Caco-2 (cell line): Measurements from ENCODE around the gene TOP2B. TPM values are rescaled to one million over a fixed set of nuclear protein-coding genes. Genes with fewer than 3 reads are reported as not detected.

Experiments used
- BruUV-seq: library from RNA; stranded (reverse); fragments of 400-500 nt; replicated peaks from 2 replicates; lab custom pipeline; 2021; lab: Mats Ljungman, UMichigan
- CTCF ChIA-PET: fragments of 300-600 bp; sonication (Branson Sonifier 250); formaldehyde crosslinking; loops from one replicate; lab custom pipeline; 2022; ENCODE audit warnings: antibody characterized with exemption; lab: Charles Lee
- POLR2A ChIA-PET: fragments of 300-600 bp; sonication (Branson Sonifier 250); formaldehyde crosslinking; loops from one replicate; lab custom pipeline; 2022; ENCODE audit warnings: antibody characterized with exemption; lab: Charles Lee
- DNase-seq, 2 experiments: peaks; one replicate each; pipeline versions ENCODE4 v3.0.0 to v3.0.0-alpha.2; 2020 to 2022
- H3K27me3 ChIP-seq: replicated peaks from 2 replicates; pipeline ENCODE4 v1.6.0; 2011; ENCODE audit warnings: low read length; ENCODE audit not compliant: control insufficient read depth, insufficient read depth
- H3K36me3 ChIP-seq: 2 replicates; pipeline ENCODE4 v1.5.1; 2011; ENCODE audit warnings: low read length; ENCODE audit not compliant: control insufficient read depth, insufficient read depth
- H3K4me1 ChIP-seq: fragments of 250-450 bp; sonication (Bioruptor Pico); 2 replicates; pipeline ENCODE4 v1.5.1; 2020; ENCODE audit warnings: mild to moderate bottlenecking
- H3K4me3 ChIP-seq: 2 replicates; pipeline ENCODE4 v1.5.1; 2011; ENCODE audit warnings: low read depth, mild to moderate bottlenecking, control low read depth, low read length
- H3K9me3 ChIP-seq: fragments of 250-450 bp; sonication (Bioruptor Pico); 2 replicates; pipeline ENCODE4 v1.5.1; 2020; ENCODE audit warnings: mild to moderate bottlenecking, moderate library complexity
- H3K27ac Mint-ChIP-seq: one replicate; pipeline ENCODE4 v1.8.0; 2022; ENCODE audit warnings: mixed read lengths; ENCODE audit not compliant: unreplicated experiment
- H3K27me3 Mint-ChIP-seq: one replicate; pipeline ENCODE4 v1.8.0; 2022; ENCODE audit warnings: mixed read lengths; ENCODE audit not compliant: insufficient read depth, unreplicated experiment
- H3K36me3 Mint-ChIP-seq: one replicate; pipeline ENCODE4 v1.8.0; 2022; ENCODE audit warnings: mild to moderate bottlenecking, mixed read lengths; ENCODE audit not compliant: insufficient read depth, unreplicated experiment
- H3K4me1 Mint-ChIP-seq: one replicate; pipeline ENCODE4 v1.8.0; 2022; ENCODE audit warnings: low read depth, mixed read lengths; ENCODE audit not compliant: unreplicated experiment
- H3K4me3 Mint-ChIP-seq: one replicate; pipeline ENCODE4 v1.8.0; 2022; ENCODE audit warnings: mild to moderate bottlenecking, moderate library complexity, mixed read lengths; ENCODE audit not compliant: unreplicated experiment
- H3K9me3 Mint-ChIP-seq: one replicate; pipeline ENCODE4 v1.8.0; 2022; ENCODE audit warnings: mixed read lengths; ENCODE audit not compliant: unreplicated experiment
- CTCF ChIP-seq, 2 experiments: fragments of 200-600 bp in 1 of 2; IDR thresholded peaks; 1 replicate in 1 of 2; 2 replicates in 1 of 2; pipeline versions ENCODE4 v1.5.1 to v1.8.0; 2011 to 2022; ENCODE audit warnings: antibody characterized with exemption in 1 of 2, control low read depth in 1 of 2, inconsistent platforms in 1 of 2, low read depth in 1 of 2, low read length in 1 of 2, mild to moderate bottlenecking in 1 of 2, moderate library complexity in 1 of 2; ENCODE audit not compliant: insufficient read depth in 1 of 2, severe bottlenecking in 1 of 2, unreplicated experiment in 1 of 2
- intact Hi-C: fragments of 100-400 bp; cut with micrococcal nuclease; formaldehyde crosslinking; loops from one replicate; pipeline ENCODE4 v1.10.0; 2022; ENCODE audit not compliant: unreplicated experiment
- total RNA-seq: library from RNA; stranded (reverse); gene quantifications from 2 replicates; pipeline ENCODE4 v1.2.3, GENCODE V29; 2022

TOP2B gene
- total RNA-seq, 1 experiment from 2014 or later: 83.1 TPM

- Histone ChIP-seq H3K27me3 (no peaks in the 10 kb centered on the region), H3K4me3 (no peak overlapping the region), H3K9me3 (no peaks in the 10 kb centered on the region), H3K36me3 (no peaks in the 10 kb centered on the region), H3K4me1 (peaks cover 4% of the 10 kb centered on the region; the same call in 1 of the 2 replicates)
- no peak for DNase-seq
- Mint-ChIP-seq H3K4me1 (peaks cover 13% of the 10 kb centered on the region), H3K4me3 (no peak overlapping the region), H3K27ac (no peak overlapping the region), H3K9me3 (no peaks in the 10 kb centered on the region), H3K36me3 (no peaks in the 10 kb centered on the region), H3K27me3 (no peaks in the 10 kb centered on the region)
- ChIA-PET CTCF (no interaction called here), POLR2A (no interaction called here)
- TF ChIP-seq CTCF (IDR thresholded peaks at IDR 0.05; ENCODE audit: insufficient read depth in 1 of 2, low read depth in 1 of 2, low read length in 1 of 2, severe bottlenecking in 1 of 2, unreplicated experiment in 1 of 2): no peak
- no TSS peak for BruUV-seq
- intact Hi-C loops: no loop called here
These were observed 84.2 kb downstream of the TOP2B start for GRCh38 chr3:25580534-25580933.

- H3K4me3 Mint-ChIP-seq: no peak overlapping the region
- BruUV-seq: no TSS peak
- H3K4me1 ChIP-seq: no peaks in the 10 kb centered on the region
- H3K36me3 ChIP-seq: no peaks in the 10 kb centered on the region
- no peak for TF ChIP-seq CTCF (IDR thresholded peaks at IDR 0.05; ENCODE audit: insufficient read depth in 1 of 2, low read depth in 1 of 2, low read length in 1 of 2, severe bottlenecking in 1 of 2, unreplicated experiment in 1 of 2)
- no peaks in the 10 kb centered on the region for H3K36me3 Mint-ChIP-seq
- H3K4me1 Mint-ChIP-seq: peaks cover 7% of the 10 kb centered on the region
- H3K27me3 Mint-ChIP-seq: no peaks in the 10 kb centered on the region
- no peak for DNase-seq
- intact Hi-C loops: no loop called here
- no peaks in the 10 kb centered on the region for H3K9me3 Mint-ChIP-seq
- no peak overlapping the region for H3K27ac Mint-ChIP-seq
- no peaks in the 10 kb centered on the region for H3K27me3 ChIP-seq
- H3K9me3 ChIP-seq: no peaks in the 10 kb centered on the region
- POLR2A ChIA-PET: no interaction called here
- CTCF ChIA-PET: no interaction called here
- no peak overlapping the region for H3K4me3 ChIP-seq
These were observed 86.6 kb downstream of the TOP2B start for GRCh38 chr3:25578059-25578458.

GRCh38 chr3:25576831-25577454 is 87.8 kb downstream of the TOP2B start:
- DNase-seq: no peak
- Histone ChIP-seq H3K4me3 (no peak overlapping the region), H3K27me3 (no peaks in the 10 kb centered on the region), H3K4me1 (no peaks in the 10 kb centered on the region), H3K9me3 (no peaks in the 10 kb centered on the region), H3K36me3 (no peaks in the 10 kb centered on the region)
- no peak for TF ChIP-seq CTCF (IDR thresholded peaks at IDR 0.05; ENCODE audit: insufficient read depth in 1 of 2, low read depth in 1 of 2, low read length in 1 of 2, severe bottlenecking in 1 of 2, unreplicated experiment in 1 of 2)
- H3K4me3 Mint-ChIP-seq: no peak overlapping the region
- H3K4me1 Mint-ChIP-seq: peaks cover 4% of the 10 kb centered on the region
- intact Hi-C loops: no loop called here
- POLR2A ChIA-PET: no interaction called here
- no peaks in the 10 kb centered on the region for H3K9me3 Mint-ChIP-seq
- no peaks in the 10 kb centered on the region for H3K27me3 Mint-ChIP-seq
- no TSS peak for BruUV-seq
- no peak overlapping the region for H3K27ac Mint-ChIP-seq
- H3K36me3 Mint-ChIP-seq: no peaks in the 10 kb centered on the region
- CTCF ChIA-PET: no interaction called here
